HFF-Myc (cell line): ENCODE measurements around the gene RHOT2.

Experiments
- DNase-seq: peaks from one replicate; pipeline ENCODE4 v3.0.0-alpha.2; 2011; ENCODE audit warnings: low read depth; ENCODE audit errors: extremely low read depth
- H3K4me3 ChIP-seq: replicated peaks from 2 replicates; pipeline ENCODE4 v1.5.1; 2011; ENCODE audit warnings: low read depth, mild to moderate bottlenecking, control low read depth, low read length
- CTCF ChIP-seq: IDR thresholded peaks from 2 replicates; pipeline ENCODE4 v1.5.1; 2012; ENCODE audit warnings: mild to moderate bottlenecking, low read depth, low read length, control low read depth; ENCODE audit errors: missing control alignments

RHOT2 gene

GRCh38 chr16:633336-634050 lies 34.4 kb upstream of the RHOT2 start:
- DNase-seq: no peak
- no peak overlapping the region for H3K4me3 ChIP-seq
- TF ChIP-seq CTCF: no peak

GRCh38 chr16:634051-634670 lies 33.8 kb upstream of the RHOT2 start:
- no peak for DNase-seq
- H3K4me3 ChIP-seq: no peak overlapping the region
- no peak for TF ChIP-seq CTCF

- TF ChIP-seq CTCF: no peak
- peak overlapping the region; percentile 87 for H3K4me3 ChIP-seq
- no peak for DNase-seq
Measured at GRCh38 chr16:634996-635395, 32.9 kb upstream of the RHOT2 start.

GRCh38 chr16:635573-636205 lies 32.2 kb upstream of the RHOT2 start:
- no peak for DNase-seq
- peak overlapping the region; percentile 87 for H3K4me3 ChIP-seq
- no peak for TF ChIP-seq CTCF

- peak within 1 kb of the TSS; percentile 87 for H3K4me3 ChIP-seq
- no peak for TF ChIP-seq CTCF
- DNase-seq: no peak
Measured at GRCh38 chr16:636206-637080, 31.5 kb upstream of the RHOT2 start, which contains the start of gene METTL26. Gene METTL26, minus strand, starts transcription at chr16:636305. Its CDS starts 15 bp downstream, at chr16:636290.
